Lower lobe of right lung (tissue), 2 donors: ENCODE measurements around the gene C14orf180. TPM values are rescaled to one million over a fixed set of nuclear protein-coding genes. Genes with fewer than 3 reads are reported as not detected.

ENCODE experiments used
- ATAC-seq, 2 donors: fragments of 200-7000 bp; cut with Tn5 transposase; one replicate each; pipeline ENCODE4 v1.9.1; 2020 to 2022; ENCODE audit warnings: mild to moderate bottlenecking in 2 of 2, moderate library complexity in 2 of 2
- DNase-seq: peaks from one replicate; pipeline ENCODE4 v3.0.0-alpha.2; 2020
- H3K27ac ChIP-seq: fragments of 200-600 bp; one replicate; pipeline ENCODE4 v1.8.0; 2022
- H3K27me3 ChIP-seq: fragments of 200-600 bp; one replicate; pipeline ENCODE4 v1.8.0; 2022; ENCODE audit warnings: low read depth
- H3K36me3 ChIP-seq: fragments of 200-600 bp; one replicate; pipeline ENCODE4 v1.8.0; 2022; ENCODE audit warnings: mild to moderate bottlenecking
- H3K4me1 ChIP-seq: fragments of 200-600 bp; one replicate; pipeline ENCODE4 v1.8.0; 2022
- H3K4me3 ChIP-seq: fragments of 200-600 bp; one replicate; pipeline ENCODE4 v1.8.0; 2022; ENCODE audit warnings: mild to moderate bottlenecking
- H3K9me3 ChIP-seq: fragments of 200-600 bp; one replicate; pipeline ENCODE4 v1.8.0; 2022
- intact Hi-C: fragments of 100-400 bp; cut with DNase I; formaldehyde crosslinking; loops from one replicate; pipeline ENCODE4 v1.11.0; 2022
- total RNA-seq: library from RNA; stranded (reverse); fragmentation: NEBNext Ultra II Directional; extraction: Animal tissue kit (Norgen Biotek cat#: 25700); gene quantifications from one replicate; pipeline ENCODE4 v1.2.1, GENCODE V29; 2021
- TF ChIP-seq, protein P1 (sequence below): fragments of 200-600 bp; IDR thresholded peaks from one replicate; pipeline ENCODE4 v1.8.0; 2022; ENCODE audit warnings: antibody characterized with exemption, mild to moderate bottlenecking
- donor health status: DM: no; HTN: yes; CAD: no; lungs with severe emphysema.

C14orf180 gene
- total RNA-seq, 1 donor from 2014 or later = 0.18 TPM

DNA sequence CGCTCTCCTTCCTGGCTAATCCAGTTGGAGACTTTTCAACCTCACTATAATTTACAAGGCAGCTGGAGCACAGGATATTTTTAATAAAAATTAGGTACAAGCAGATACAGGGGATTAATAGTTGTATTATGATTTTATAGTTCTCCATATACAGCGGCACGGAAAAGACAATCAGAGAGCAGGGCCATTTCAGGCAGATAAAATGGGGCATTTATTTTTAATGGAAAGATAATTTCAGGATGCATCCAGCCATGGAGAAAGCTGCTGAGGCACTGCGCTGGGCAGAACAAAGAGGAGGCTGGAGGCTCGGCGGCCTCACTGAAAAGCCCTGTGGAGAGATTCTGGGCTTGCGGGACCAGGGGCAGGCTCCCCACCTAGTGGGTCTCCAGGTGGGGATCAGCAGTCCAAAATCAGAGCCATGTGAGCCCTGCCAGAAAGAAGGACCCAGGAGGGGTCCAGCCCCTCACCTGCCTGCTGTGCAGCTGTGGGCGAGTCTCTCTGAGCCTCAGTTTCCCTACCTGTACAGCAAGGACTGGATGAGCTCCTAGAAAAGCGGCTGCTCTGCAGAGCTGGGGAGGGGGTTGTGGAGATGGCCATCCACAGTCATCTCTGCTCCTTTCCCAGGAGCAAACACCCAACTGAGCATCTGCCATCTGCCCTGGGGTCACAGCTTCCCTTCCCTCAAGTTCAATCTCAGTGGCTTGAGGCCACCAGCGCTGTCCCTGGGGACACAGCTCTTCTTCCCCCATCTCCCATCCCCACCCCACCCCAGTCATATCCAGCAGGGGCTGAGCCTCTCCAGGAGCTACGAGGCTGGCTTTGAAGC lies 23.9 kb upstream of the C14orf180 start:
- ATAC-seq (no peak), DNase-seq (peak; percentile 15)
- Histone ChIP-seq H3K36me3 (no peaks in the 10 kb centered on the region), H3K27me3 (peaks cover 20% of the 10 kb centered on the region), H3K4me3 (no peak overlapping the region), H3K27ac (no peak overlapping the region), H3K9me3 (no peaks in the 10 kb centered on the region), H3K4me1 (no peaks in the 10 kb centered on the region)
- intact Hi-C loops = no loop called here
- TF ChIP-seq, protein P1, sequence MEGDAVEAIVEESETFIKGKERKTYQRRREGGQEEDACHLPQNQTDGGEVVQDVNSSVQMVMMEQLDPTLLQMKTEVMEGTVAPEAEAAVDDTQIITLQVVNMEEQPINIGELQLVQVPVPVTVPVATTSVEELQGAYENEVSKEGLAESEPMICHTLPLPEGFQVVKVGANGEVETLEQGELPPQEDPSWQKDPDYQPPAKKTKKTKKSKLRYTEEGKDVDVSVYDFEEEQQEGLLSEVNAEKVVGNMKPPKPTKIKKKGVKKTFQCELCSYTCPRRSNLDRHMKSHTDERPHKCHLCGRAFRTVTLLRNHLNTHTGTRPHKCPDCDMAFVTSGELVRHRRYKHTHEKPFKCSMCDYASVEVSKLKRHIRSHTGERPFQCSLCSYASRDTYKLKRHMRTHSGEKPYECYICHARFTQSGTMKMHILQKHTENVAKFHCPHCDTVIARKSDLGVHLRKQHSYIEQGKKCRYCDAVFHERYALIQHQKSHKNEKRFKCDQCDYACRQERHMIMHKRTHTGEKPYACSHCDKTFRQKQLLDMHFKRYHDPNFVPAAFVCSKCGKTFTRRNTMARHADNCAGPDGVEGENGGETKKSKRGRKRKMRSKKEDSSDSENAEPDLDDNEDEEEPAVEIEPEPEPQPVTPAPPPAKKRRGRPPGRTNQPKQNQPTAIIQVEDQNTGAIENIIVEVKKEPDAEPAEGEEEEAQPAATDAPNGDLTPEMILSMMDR = no peak

DNA sequence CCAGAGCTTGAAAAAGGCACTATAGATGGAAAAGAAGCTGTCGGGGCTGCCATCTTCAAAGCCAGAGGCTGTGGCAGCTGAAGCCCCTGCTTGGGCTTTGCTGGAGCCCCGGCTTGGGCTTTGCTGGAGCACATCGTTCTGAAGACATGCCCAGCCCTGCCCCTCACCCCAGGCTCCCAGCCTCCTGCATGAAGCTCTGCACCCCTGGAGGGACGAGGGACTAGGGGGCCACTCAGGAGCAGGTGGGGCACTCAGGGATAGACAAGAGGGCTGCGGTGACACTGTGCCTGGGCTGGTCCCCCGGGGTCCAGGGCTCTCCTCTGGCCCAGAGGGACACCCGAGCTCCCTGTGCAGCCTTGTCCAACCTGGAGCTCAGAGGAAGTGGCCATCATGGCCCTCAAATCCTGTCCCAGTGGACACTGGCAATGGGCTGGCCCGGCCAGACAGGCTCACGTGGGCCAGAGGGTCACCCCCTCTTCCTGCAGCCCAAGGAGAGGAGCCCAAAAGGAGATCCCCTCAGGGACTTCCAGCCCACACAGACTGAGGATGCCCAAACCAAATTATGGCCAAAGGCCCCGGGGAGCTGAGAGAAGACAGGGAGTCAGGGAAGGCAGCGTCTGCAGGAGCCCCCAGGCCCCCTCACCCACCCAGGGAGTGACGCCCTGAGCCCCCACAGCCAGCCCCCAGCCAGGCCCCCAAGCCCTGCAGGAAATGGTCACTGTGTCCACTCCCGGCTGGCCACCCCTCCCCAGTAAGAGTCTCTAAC lies 23.1 kb upstream of the C14orf180 start:
- Histone ChIP-seq H3K4me3 (no peak overlapping the region), H3K27me3 (peaks cover 20% of the 10 kb centered on the region), H3K36me3 (no peaks in the 10 kb centered on the region), H3K9me3 (no peaks in the 10 kb centered on the region), H3K4me1 (no peaks in the 10 kb centered on the region), H3K27ac (no peak overlapping the region)
- TF ChIP-seq, protein P1 = no peak
- peak; percentile 34 for DNase-seq
- no peak for ATAC-seq
- intact Hi-C loops = no loop called here

DNA sequence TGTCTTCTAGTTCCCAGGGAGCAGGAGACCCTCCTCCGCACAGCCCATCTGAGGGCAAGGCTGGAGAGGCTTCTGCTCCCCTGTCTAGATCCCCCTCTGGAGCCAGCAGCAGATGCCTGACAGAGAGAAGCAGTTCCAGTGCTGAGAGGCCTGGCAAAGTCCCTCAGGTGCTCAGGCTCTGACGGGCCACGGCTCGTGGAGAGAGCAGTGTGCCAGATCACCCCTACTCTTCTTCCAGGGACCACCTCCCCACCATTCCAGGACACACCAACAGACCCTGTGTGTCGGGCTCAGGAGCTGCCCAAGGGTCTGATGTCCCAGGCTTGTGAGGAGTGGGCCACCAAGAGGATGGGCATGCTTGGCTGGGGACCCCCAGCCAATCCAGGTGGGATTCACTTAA lies 22.5 kb upstream of the C14orf180 start:
- Histone ChIP-seq H3K27me3 (peaks cover 20% of the 10 kb centered on the region), H3K4me1 (no peaks in the 10 kb centered on the region), H3K27ac (no peak overlapping the region), H3K9me3 (no peaks in the 10 kb centered on the region), H3K36me3 (no peaks in the 10 kb centered on the region), H3K4me3 (no peak overlapping the region)
- intact Hi-C loops = no loop called here
- peak; percentile 23 for DNase-seq
- ATAC-seq = no peak
- TF ChIP-seq, protein P1 = no peak

DNA sequence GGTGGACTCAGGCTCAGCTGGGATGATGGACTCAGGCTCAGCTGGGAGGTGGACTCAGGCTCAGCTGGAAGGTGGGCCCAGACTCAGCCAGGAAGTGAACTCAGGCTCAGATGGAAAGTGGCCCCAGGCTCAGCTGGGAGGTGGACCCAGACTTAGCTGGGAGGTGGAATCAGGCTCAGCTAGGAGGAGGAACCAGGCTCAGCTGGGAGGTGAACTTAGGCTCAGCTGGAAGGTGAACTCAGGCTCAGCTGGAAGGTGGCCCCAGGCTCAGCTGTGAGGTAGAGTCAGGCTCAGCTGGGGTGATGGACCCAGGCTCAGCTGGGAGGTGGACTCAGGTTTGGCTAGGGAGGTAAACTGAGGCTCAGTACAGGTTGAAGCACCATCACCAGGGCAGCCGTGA lies 21.8 kb upstream of the C14orf180 start:
- Histone ChIP-seq H3K36me3 (no peaks in the 10 kb centered on the region), H3K9me3 (no peaks in the 10 kb centered on the region), H3K4me1 (no peaks in the 10 kb centered on the region), H3K27ac (no peak overlapping the region), H3K4me3 (no peak overlapping the region), H3K27me3 (peaks cover 16% of the 10 kb centered on the region)
- intact Hi-C loops = no loop called here
- TF ChIP-seq, protein P1 = no peak
- no peak for ATAC-seq
- DNase-seq = peak; percentile 28

DNA sequence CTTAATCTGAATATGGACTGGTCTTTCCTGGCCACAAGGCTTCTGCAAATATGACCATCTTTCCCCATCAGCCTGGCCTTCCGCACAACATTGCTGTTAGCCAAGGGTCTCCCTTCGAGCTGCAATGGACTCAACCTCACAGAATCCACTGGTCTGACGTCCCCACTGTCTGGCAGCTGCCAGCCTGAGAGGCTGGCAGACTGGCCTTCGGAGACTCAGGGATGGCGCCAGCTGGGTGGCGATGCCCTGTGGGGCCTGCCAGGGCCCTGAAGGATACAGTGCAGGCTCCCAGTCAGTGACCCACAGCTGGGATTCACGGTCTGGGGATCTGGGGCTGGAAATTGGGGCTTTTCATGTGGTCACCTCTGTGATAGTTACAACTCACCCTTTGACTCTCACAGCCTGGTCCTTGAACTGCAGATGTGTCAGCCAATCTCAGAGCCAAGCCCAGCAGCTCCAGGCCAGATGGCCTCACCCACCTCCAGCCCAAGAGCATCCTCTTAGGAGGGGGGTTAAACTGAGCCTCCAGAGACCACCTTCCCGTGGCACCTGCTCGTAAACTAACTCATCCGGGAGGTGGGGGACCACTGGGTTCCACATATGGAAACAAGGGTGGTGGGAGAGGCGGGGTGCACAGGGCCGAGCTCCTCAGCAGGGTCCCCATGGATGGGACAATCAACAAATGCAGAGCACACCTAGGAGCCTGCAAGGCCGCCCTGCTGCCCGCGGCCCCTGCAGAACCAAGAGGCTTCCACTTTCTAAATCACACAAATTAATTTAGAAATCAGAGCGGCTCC lies 21.1 kb upstream of the C14orf180 start:
- Histone ChIP-seq H3K4me1 (peaks cover under 1% of the 10 kb centered on the region), H3K27me3 (peaks cover 20% of the 10 kb centered on the region), H3K9me3 (no peaks in the 10 kb centered on the region), H3K4me3 (no peak overlapping the region), H3K27ac (no peak overlapping the region), H3K36me3 (no peaks in the 10 kb centered on the region)
- intact Hi-C loops = no loop called here
- DNase-seq = peak; percentile 10
- TF ChIP-seq, protein P1 = no peak
- ATAC-seq = no peak
